Upper lobe of left lung (tissue), 6 donors: Measurements from ENCODE around the gene FAF2. TPM values are rescaled to one million over a fixed set of nuclear protein-coding genes. Genes with fewer than 3 reads are reported as not detected.

Source experiments
- ATAC-seq, 2 donors: fragments of 200-7000 bp; cut with Tn5 transposase; one replicate each; pipeline ENCODE4 v1.9.1; 2022; ENCODE audit warnings: mild to moderate bottlenecking in 2 of 2, moderate library complexity in 2 of 2; ENCODE audit not compliant: low FRiP score in 2 of 2
- DNase-seq, 2 donors: peaks; one replicate each; pipeline ENCODE4 v3.0.0-alpha.2; 2019 to 2020
- H3K27ac ChIP-seq, 4 donors: fragments of 200-600 bp; sonication (generic); one replicate each; pipeline ENCODE4 v1.5.1; 2016 to 2019
- H3K27me3 ChIP-seq, 4 donors: fragments of 200-600 bp; sonication (generic); one replicate each; pipeline ENCODE4 v1.5.1; 2017 to 2019
- H3K36me3 ChIP-seq, 4 donors: fragments of 200-600 bp; sonication (generic); one replicate each; pipeline ENCODE4 v1.5.1; 2016 to 2019
- H3K4me1 ChIP-seq, 4 donors: fragments of 200-600 bp; sonication (generic); one replicate each; pipeline ENCODE4 v1.5.1; 2018 to 2019
- H3K4me3 ChIP-seq, 4 donors: fragments of 200-600 bp; sonication (generic); one replicate each; pipeline ENCODE4 v1.5.1; 2017 to 2019; ENCODE audit warnings: mild to moderate bottlenecking in 2 of 4, moderate library complexity in 1 of 4
- H3K9me3 ChIP-seq, 4 donors: fragments of 200-600 bp; sonication (generic); one replicate each; pipeline ENCODE4 v1.5.1; 2018 to 2019
- CTCF ChIP-seq, 6 experiments: fragments of 450-650 bp in 4 of 6; fragments of 200-600 bp in 2 of 6; sonication (generic) in 2 of 6; IDR thresholded peaks; one replicate each; pipeline ENCODE4 v1.5.1; 2016 to 2019; ENCODE audit warnings: antibody characterized with exemption in 6 of 6
- EP300 ChIP-seq, 4 donors: sonication (generic); formaldehyde crosslinking; IDR thresholded peaks; one replicate each; pipeline ENCODE4 v1.5.1; 2017; ENCODE audit warnings: antibody characterized with exemption in 4 of 4, control low read depth in 2 of 4
- POLR2A ChIP-seq, 4 donors: fragments of 450-650 bp; IDR thresholded peaks; one replicate each; pipeline ENCODE4 v1.5.1; 2016 to 2017; ENCODE audit warnings: antibody characterized with exemption in 4 of 4, mild to moderate bottlenecking in 2 of 4
- POLR2AphosphoS5 ChIP-seq, 2 donors: sonication (generic); formaldehyde crosslinking; IDR thresholded peaks; one replicate each; pipeline ENCODE4 v1.5.1; 2017; ENCODE audit warnings: antibody characterized with exemption in 2 of 2
- WGBS, 2 donors: methylation state at CpG; one replicate each; pipeline ENCODE4 v1.1.5; 2017 to 2018; 5-methylcytosine and 5-hydroxymethylcytosine counted together
- total RNA-seq, 6 donors: library from RNA; depleted of rRNA in 4 of 6; stranded (reverse); fragments of >200 nt in 4 of 6; gene quantifications; one replicate each; pipeline versions ENCODE4 v1.1.0 to v1.2.1, GENCODE V29; 2016 to 2021
- donor health status: DM: no; HTN: no; CAD: no; lungs with moderate emphysema.
- donor health status: DM: no; HTN: yes; CAD: no; lungs with severe emphysema.

Gene FAF2
- total RNA-seq, 6 donors from 2014 or later, result 11.5 to 33.0 (median 30.0) TPM

- DNase-seq (peak in 1 of 2 donors; percentile 49), ATAC-seq (no peak)
- H3K27ac ChIP-seq, result no peak overlapping the region
- 45 to 82% methylated on average over 2 to 7 of the region's 11 CpGs for WGBS, 2 donors
- H3K4me3 ChIP-seq, result no peak overlapping the region
- peaks cover 33 to 53% (median 49%) of the 10 kb centered on the region in 4 donors for H3K4me1 ChIP-seq
- TF ChIP-seq EP300 (IDR thresholded peaks at IDR 0.05) (no peak), CTCF (IDR thresholded peaks at IDR 0.05) (no peak), POLR2A (IDR thresholded peaks at IDR 0.05) (no peak), POLR2AphosphoS5 (IDR thresholded peaks at IDR 0.05) (no peak)
- no peaks in the 10 kb centered on the region for H3K9me3 ChIP-seq
- peaks cover 2 to 51% (median 49%) of the 10 kb centered on the region in 4 donors for H3K36me3 ChIP-seq
- H3K27me3 ChIP-seq, result no peaks in the 10 kb centered on the region
These were observed 81.6 kb downstream of the FAF2 start for GRCh38 chr5:176529741-176530141.

- peak overlapping the region in 1 of 4 donors; percentile 19 for H3K4me3 ChIP-seq
- TF ChIP-seq POLR2A (IDR thresholded peaks at IDR 0.05), result no peak
- TF ChIP-seq CTCF (IDR thresholded peaks at IDR 0.05), result no peak
- no peak for TF ChIP-seq EP300 (IDR thresholded peaks at IDR 0.05)
- no peak for TF ChIP-seq POLR2AphosphoS5 (IDR thresholded peaks at IDR 0.05)
- no peak for ATAC-seq
- no peaks in the 10 kb centered on the region for H3K9me3 ChIP-seq
- H3K36me3 ChIP-seq, result peaks cover 2 to 51% (median 49%) of the 10 kb centered on the region in 4 donors
- 66 to 76% methylated on average over 4 to 21 of the region's 28 CpGs for WGBS, 2 donors
- DNase-seq, result no peak
- H3K27me3 ChIP-seq, result no peaks in the 10 kb centered on the region
- H3K4me1 ChIP-seq, result peaks cover 41 to 60% (median 56%) of the 10 kb centered on the region in 4 donors
- peak overlapping the region in 2 of 4 donors; percentile 12 to 31 for H3K27ac ChIP-seq
These were observed 82.3 kb downstream of the FAF2 start for GRCh38 chr5:176530393-176530982.

- Histone ChIP-seq H3K27me3 (no peaks in the 10 kb centered on the region), H3K4me3 (no peak overlapping the region), H3K9me3 (no peaks in the 10 kb centered on the region), H3K36me3 (peaks cover 2 to 51% (median 49%) of the 10 kb centered on the region in 4 donors), H3K4me1 (peaks cover 48 to 68% (median 63%) of the 10 kb centered on the region in 4 donors), H3K27ac (peak overlapping the region in 2 of 4 donors; percentile 12 to 53)
- DNase-seq (no peak), ATAC-seq (no peak)
- no peak for TF ChIP-seq CTCF (IDR thresholded peaks at IDR 0.05)
- no peak for TF ChIP-seq POLR2AphosphoS5 (IDR thresholded peaks at IDR 0.05)
- TF ChIP-seq EP300 (IDR thresholded peaks at IDR 0.05), result no peak
- no peak for TF ChIP-seq POLR2A (IDR thresholded peaks at IDR 0.05)
- WGBS, 2 donors, result 54 to 55% methylated on average over 11 to 21 of the region's 24 CpGs
These were observed 83.1 kb downstream of the FAF2 start for GRCh38 chr5:176530983-176531901.

GRCh38 chr5:176531902-176532493, 83.8 kb downstream of the FAF2 start:
- H3K4me1 ChIP-seq, result peaks cover 49 to 69% (median 64%) of the 10 kb centered on the region in 4 donors
- no peak overlapping the region for H3K4me3 ChIP-seq
- WGBS, 2 donors, result 83 to 92% methylated on average over 2 to 17 of the region's 28 CpGs
- ATAC-seq (no peak), DNase-seq (no peak)
- no peaks in the 10 kb centered on the region for H3K9me3 ChIP-seq
- no peaks in the 10 kb centered on the region for H3K27me3 ChIP-seq
- TF ChIP-seq CTCF (IDR thresholded peaks at IDR 0.05) (no peak), EP300 (IDR thresholded peaks at IDR 0.05) (no peak), POLR2A (IDR thresholded peaks at IDR 0.05) (no peak), POLR2AphosphoS5 (IDR thresholded peaks at IDR 0.05) (no peak)
- H3K36me3 ChIP-seq, result peaks cover 2 to 51% (median 49%) of the 10 kb centered on the region in 4 donors
- H3K27ac ChIP-seq, result peak overlapping the region in 2 of 4 donors; percentile 12 to 53
